GM19324 (cell line): ENCODE measurements around the gene TCTN3.
"Not testable (repeated sequence)": the region's sequence is repeated elsewhere in the genome, so short reads cannot be mapped to it uniquely, and the experiment has no call there.

ENCODE experiments used
- ATAC-seq: cut with Tn5 transposase; IDR thresholded peaks from one replicate; pipeline ENCODE4 v1.9.1; 2021; ENCODE audit warnings: mild to moderate bottlenecking, moderate library complexity; ENCODE audit not compliant: unreplicated experiment, low FRiP score

Gene TCTN3

GRCh38 chr10:95640891-95641315 lies 52.8 kb downstream of the TCTN3 start:
- no peak for ATAC-seq

GRCh38 chr10:95637911-95638310 lies 55.8 kb downstream of the TCTN3 start:
- ATAC-seq, result no peak

- no peak for ATAC-seq
These were observed 56.6 kb downstream of the TCTN3 start for GRCh38 chr10:95637140-95637539.

GRCh38 chr10:95635319-95635733 lies 58.4 kb downstream of the TCTN3 start:
- ATAC-seq, result no peak

- ATAC-seq, result no peak
These were observed 64.9 kb downstream of the TCTN3 start for GRCh38 chr10:95628786-95629185.

GRCh38 chr10:95626500-95626899 lies 67.2 kb downstream of the TCTN3 start:
- ATAC-seq, result no peak

- not testable (repeated sequence) for ATAC-seq
These were observed 73.3 kb downstream of the TCTN3 start for GRCh38 chr10:95620415-95620814.

GRCh38 chr10:95618101-95618500 lies 75.6 kb downstream of the TCTN3 start:
- ATAC-seq, result no peak

GRCh38 chr10:95616446-95616845 lies 77.3 kb downstream of the TCTN3 start:
- no peak for ATAC-seq
